ENCODE results near the gene FAM13A.

GRCh38 chr4:89070041-89070440 lies 13.1 kb upstream of the FAM13A start:
- TF ChIP-seq CTCF (IDR thresholded peaks at IDR 0.05) (no peak), ZFX (IDR thresholded peaks at IDR 0.05; ENCODE audit: borderline replicate concordance) (no peak)
